Measurements from ENCODE around the gene ZFX.
"Not testable (repeated sequence)": the region's sequence is repeated elsewhere in the genome, so short reads cannot be mapped to it uniquely, and the experiment has no call there.

Gene ZFX

DNA sequence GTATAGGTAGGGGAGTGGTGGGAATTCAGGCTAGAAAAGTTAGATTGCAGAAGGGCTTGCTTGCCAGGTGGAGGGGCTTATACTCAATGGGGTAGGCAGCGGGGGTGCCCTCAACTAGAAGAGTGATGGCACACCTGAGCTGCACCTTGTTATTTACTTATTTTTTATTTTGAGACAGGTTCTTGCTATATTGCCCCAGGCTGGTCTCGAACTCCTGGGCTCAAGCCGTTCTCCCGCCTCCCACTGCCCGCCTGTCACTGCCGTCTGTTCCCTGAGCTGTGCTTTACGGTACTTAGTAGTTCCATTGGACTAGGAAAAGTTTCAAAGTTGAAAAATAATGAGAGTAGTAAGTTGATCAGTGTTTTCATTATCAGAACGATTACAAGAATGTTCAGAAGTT lies 2.0 kb downstream of the ZFX start:
- no peak for DNase-seq (ENCODE audit: low spot score)

DNA sequence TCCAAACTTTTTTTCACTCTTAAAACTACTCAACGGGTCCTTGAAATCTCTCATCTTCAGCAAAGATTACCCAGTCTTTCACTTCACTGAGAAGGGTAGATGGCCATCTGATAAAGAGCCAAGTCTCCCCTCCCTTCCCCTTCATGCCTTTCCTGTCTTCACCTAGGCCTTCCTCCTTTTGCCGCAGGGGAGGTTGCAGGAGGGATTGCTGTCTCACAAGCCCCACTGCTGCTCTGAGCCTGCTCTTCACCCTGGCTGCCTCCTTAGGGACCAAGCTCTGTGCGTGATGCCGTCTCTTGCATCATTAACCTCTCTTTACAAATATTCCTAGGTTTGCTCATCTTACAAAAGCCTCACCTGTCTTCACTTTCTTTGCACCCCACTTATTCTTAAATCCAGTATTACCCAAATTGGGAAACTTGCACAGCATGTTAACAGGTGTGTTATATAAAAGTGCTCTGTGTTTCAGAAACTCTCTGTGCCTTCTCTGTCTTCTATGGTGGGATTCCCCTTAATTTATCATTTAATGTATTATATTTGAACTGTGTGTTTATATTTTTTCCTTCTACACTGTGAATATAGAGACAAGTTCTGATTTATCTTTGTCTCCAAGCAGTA lies 3.8 kb downstream of the ZFX start:
- DNase-seq (ENCODE audit: low spot score), result no peak

DNA sequence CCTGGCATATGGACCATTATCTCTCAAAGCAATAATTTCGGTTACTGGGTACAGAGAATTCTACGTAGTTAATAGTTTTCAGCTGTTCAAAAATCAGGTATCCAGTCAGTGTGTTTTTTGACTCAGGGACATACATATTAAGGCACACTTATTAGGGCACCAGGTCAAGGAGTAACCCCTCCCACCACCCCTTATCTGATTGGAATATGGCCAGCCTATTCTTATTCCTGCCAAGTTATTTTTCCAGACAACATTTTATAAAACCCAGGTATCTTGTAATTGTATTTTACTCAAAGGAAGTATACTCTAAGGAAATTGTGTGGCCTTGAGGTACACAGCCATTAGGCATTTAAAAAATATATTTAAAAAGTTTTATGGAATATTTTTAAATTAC lies 4.3 kb downstream of the ZFX start:
- DNase-seq (ENCODE audit: low spot score), result no peak

DNA sequence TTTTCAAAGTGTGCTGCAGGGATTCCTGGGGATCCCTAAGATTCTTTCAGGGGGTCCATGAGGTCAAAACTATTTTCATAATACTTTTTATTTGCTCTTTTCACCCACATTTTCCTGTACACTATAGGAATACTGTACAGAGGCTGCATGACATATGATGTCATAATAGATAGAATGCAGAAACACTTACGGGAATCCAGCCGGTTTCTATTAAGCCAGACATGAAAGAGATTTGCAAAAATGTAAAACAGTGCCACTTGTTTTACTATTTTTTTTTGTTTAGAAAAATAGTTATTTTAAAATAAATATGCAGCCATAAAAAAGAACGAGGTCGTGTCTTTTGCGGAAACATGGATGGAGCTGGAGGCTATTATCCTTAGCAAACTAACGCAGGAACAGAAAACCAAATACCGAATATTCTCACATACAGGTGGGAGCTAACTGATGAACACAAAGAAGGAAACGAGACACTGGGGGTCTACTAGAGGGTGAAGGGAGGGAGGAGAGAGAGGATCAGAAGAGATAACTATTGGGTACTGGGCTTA lies 5.0 kb downstream of the ZFX start:
- DNase-seq (ENCODE audit: low spot score), result no peak

DNA sequence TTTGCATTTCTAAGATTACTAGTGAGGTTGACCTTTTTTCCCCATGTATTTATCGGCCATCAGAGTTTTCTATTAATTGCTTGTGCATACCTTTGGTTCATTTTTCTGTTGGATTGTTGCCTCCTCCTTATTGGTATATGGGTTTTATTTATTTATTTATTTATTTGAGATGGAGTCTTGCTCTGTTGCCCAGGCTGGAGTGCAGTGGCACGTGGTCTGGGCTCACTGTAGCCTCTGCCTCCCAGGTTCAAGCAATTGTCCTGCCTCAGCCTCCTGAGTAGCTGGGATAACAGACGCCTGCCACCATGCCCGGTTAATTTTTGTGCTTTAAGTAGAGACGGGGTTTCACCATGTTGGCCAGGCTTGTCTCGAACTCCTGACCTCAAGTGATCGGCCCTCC lies 6.2 kb downstream of the ZFX start:
- not testable (repeated sequence) for DNase-seq (ENCODE audit: low spot score)

DNA sequence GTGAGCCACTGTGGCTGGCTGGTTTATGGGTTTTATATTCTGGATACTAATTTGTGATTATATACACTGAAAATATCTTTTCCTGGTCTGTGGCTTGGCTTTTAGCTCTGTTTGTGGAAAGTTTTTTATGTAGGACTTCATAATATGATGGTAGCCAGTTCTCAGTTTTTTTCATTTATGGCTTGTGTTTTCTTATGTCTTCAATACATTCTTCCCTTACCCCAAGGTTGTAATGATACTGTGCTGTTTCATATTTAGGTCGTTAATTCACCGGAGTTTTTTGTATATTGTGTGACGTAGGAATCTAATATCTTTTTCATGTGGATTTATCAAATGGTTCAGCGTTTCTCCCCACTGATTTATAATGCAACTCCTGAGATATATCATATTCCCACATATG lies 6.6 kb downstream of the ZFX start:
- no peak for DNase-seq (ENCODE audit: low spot score)

DNA sequence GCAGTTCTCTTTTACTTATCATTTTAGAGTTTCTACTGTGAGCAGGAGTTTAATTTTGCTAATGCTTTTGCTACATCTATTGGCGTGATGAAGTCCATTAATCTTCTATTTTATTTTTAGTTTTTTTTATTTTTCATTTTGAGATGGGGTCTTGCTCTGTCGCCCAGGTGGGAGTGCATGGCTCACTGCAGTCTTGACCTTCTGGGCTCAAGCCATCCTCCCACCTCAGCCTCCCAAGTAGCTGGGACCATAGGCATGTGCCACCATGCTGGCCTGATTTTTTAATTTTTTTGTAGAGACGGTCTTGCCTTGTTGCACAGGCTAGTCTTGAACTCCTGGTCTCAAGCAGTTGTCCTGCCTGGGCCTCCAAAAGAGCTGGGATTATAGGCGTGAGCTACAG lies 9.4 kb downstream of the ZFX start:
- no peak for DNase-seq (ENCODE audit: low spot score)

DNA sequence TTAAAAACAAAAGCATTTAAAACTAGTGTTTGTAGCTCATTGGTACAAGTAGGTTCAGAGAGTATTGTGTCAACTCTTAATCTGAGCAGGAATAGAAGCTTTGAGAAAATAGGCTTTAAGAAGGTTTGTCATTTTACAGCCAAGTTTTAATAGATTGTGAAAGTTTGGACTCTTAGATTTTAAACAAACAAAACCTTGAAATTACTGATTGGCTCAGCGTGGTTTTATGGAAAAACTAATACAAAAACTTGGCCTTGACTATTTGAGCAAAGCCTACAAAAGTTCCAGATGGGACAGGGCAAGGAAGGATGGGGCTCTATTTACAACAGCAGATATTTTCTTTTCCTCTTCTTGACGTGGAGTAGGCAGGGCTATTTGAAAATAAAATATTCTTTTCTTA lies 16.5 kb downstream of the ZFX start:
- no peak for DNase-seq (ENCODE audit: low spot score)

DNA sequence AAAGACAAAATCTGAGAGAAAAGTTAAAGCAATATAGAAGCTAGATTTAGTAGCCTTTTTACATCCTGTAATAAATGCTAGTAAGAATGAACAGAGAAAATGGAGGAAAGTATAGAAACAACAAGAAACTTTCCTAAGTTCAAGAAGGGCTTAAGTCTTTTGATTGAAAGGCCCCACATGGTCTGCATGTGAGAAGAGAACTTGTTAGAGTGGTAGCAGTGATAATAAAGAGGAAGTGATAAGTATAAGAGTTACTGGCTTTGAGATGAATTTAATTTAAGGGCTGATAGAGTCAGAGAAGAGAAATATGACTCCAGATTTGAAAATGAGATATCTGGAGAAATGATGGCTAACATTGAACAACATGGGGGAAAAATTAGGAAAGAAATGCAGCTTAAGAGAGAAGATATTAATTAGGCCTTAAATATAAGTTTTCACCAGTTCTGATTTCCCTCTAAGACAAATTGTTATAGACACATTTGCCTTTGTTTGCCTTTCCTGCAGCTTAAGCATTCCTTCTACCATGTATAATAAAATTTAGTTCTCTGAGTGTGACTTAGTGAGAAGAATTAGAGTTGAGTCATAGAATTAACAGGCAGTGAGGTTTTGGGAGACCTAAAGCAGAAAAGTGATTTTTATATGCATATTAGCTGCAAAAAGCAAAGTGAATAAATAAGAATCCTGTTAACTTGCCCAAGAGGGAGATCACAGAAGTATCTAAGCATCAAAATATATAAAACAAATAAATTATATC lies 18.4 kb downstream of the ZFX start:
- DNase-seq (ENCODE audit: low spot score), result no peak

DNA sequence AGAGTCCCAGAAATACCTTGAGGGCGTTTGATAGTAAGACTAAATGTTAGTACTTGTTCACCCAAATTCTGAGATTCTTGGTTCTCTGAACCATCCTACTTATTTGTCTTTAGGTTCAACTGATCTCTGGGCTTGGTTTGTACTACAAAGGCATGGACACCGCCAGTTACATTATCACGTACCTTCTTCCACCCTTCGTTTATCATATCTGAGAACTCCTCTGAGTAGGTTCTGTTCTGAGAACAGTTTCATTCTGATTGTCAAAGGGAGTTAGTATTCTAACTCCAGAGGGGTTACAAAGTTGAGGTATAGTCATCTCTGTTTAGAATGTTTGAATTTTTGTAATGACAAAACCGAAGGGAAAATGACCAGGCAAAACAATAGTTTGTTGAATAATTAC lies 19.3 kb downstream of the ZFX start:
- DNase-seq (ENCODE audit: low spot score), result no peak

DNA sequence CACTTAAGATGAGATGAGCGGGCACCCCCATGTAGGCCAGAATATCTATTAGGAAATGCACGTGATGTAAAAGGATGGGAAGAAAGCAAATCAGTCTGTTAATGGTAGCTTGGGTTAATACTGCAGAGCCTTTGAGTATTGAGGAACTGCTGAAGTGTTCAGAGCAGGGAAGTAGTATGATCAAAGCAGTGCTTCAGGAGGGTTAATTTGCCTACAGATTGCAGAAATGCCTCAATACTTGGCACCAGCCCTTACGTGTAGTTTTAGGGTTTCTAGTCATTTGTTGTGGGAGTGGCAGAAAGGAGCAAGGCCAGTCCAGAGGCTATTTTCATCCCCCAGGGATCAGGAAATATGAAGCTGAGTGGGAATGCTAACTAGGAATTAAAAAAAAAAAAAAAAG lies 19.7 kb downstream of the ZFX start:
- no peak for DNase-seq (ENCODE audit: low spot score)

DNA sequence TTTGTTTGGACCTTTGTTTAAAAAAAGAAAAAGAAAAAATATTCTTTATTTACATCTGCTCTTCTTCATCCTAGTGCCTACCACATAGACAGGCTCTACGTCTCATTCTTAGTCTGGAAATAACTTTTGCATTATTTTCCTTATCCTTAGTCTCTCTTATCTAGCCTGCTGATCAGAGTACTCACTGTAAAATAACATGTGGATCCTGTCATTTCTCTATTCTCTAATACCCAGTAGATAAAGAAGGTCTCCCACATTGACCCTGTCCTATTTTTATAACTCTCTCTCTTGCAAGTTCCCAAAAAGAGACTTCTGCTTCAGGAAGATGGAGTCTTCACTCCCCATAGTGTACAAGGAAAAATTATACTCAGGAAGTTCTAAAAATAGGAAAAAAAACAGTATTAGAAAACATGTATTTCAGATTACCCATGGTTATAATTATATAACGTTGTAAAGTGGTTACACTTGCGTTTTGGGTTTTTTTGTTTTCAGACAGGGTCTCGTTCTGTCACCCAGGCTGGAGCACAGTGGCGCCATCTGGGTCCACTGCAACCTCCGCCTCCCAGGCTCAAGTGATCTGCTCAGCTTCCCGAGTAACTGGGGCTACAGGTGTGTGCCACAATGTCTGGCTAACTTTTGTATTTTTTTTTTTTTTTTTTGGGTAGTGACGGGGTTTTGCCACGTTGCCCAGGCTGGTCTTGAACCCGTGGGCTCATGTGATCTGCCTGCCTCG lies 23.8 kb downstream of the ZFX start:
- DNase-seq (ENCODE audit: low spot score), result no peak

DNA sequence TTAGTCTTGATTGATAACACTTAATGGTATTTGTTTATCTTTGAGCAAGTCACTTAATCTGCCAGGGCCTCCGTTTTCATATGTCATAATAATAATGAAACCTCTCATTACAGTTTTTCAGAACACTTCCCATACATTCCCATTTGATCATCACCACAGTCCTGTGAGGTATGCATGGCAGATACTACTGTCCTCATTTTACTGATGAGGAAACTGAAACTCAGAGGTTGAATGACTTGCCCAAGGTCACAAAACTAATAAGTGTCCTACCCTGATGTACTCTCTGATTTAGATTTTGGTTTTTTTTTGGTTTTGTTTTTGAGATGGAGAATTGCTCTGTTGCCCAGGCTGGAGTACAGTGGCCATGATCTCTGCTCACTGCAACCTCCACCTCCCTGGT lies 25.7 kb downstream of the ZFX start:
- no peak for DNase-seq (ENCODE audit: low spot score)

DNA sequence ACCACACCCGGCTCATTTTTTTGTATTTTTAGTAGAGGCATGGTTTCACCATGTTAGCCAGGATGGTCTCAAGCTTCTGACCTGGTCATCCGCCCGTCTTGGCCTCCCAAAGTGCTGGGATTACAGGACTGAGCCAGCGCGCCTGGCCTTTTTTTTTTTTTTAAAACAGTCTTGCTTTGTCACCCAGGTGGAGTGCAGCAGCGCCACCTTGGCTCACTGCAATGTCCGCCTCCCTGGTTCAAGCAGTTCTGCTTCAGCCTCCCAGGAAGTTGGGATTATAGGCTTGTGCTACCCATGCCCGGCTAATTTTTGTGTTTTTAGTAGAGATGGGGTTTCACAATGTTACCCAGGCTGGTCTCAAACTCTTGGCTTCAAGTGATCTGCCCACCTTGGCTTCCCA lies 28.9 kb downstream of the ZFX start:
- no peak for DNase-seq (ENCODE audit: low spot score)

DNA sequence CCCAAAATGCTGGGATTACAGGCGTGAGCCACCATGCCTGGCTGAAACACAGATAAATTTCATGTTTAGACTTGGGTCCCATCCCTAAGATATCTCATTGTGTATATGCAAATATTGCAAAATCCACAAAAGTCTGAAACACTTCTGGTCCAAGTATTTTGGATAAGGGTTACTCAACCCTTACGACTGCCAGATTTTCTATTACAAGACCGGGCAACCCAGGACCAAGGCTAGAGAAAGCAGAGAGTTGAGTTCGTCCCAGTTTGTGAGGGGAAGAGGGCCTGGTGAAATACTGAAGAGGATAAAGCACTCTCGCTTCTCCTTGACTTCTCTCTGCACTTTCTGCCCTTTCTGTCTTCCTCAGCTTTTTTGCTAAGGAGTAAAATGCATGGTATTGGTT lies 34.5 kb downstream of the ZFX start:
- DNase-seq (ENCODE audit: low spot score), result no peak

DNA sequence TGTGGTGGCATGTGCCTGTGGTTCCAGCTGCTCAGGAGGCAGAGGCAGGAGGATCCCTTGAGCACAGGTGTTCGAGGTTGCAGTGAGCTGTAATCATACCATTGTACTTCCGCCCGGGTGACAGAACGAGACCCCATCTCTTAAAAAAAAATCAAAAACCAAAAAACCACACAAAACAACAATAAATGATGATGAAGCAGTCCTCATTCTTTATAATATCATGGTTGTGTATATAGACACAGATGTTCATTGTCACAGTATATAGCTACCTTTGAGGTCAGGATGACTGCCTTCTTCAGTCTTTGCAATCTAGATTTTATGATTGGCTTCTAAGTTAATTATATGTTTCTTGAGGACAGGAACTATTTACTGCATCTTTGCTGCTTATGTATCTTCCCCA lies 37.0 kb downstream of the ZFX start:
- no peak for DNase-seq (ENCODE audit: low spot score)

DNA sequence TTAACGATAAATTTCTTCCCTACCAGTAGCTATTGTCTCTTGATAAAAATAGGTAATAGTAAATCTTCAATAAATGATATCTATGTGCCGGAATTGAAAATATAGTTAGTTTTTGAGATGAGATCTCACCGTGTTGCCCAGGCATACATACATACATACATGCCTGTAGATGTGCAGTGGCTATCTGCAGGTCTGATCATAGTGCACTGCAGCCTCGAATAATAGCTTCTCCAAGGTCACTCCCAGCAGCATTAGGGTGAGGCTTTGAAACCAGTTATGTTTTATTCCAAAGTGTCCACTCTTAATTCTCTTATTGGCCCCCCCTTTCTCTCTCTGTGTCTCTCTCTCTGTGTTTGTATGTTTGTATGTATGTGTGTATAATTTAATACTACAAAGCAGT lies 37.5 kb downstream of the ZFX start:
- DNase-seq (ENCODE audit: low spot score), result no peak

DNA sequence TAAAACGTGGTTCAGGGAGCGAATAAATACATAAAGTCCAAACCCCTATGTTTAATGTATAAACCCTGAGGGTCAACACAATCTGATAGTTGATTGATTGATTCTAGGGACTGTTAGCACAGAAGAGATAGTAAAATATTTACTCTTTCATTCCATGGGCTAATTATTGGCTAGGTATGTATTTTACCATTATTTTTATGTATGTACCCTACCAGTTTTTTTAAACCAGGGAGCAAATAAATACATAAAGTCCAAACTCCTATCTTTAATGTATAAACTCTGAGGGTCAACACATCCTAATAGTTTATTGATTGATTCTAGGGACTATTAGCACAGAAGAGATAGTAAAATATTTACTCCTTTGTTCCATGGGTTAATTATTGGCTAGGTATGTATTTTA lies 40.0 kb downstream of the ZFX start:
- DNase-seq (ENCODE audit: low spot score), result no peak

DNA sequence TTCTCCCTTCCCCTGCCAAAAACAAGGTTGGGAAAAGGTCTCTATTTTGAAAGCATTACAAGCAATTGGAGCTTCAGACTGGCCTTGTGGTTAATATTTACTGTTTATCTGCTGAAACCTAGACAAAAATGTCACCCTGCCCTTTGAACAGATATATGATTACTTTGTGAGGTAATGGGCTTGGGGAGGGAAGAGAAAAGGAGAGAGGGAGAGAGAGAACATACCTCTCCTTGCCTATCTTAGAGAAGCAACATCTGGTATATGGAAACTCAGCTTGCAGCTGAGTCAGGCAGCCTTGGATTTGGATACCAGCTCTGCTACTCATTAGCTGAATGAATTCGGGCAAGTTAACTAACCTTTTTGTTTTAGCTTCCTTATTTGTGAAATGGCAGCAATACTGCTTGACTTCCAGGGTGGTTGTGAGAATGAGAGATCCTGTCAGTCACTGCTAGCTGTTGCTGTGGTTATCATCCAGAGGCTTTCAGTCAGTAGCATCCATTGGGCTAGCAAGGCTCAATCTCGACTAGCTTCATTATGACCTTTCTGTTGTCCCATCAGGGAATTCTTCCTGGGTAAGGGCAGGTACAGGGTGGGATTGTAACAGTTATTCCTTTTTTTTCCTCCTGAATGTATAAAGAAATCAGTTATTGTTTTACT lies 41.1 kb downstream of the ZFX start:
- DNase-seq (ENCODE audit: low spot score), result no peak

DNA sequence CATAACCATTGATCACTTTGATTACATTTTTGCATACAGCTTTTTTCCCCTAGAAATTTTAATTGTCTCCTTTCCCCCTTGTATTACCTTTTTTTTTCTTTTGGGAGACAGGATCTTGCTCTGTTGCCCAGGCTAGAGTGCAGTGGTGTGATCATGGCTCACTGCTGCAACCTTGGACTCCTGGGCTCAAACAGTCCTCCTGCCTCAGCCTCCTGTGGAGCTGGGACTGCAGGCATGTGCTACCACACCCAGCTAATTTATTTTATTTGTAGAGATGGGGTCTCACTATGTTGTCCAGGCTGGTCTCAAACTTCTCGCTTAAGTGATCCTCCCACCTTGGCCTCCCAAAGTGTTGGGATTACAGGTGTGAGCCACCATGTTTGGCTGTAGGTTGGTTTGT lies 47.0 kb downstream of the ZFX start:
- no peak for DNase-seq (ENCODE audit: low spot score)

DNA sequence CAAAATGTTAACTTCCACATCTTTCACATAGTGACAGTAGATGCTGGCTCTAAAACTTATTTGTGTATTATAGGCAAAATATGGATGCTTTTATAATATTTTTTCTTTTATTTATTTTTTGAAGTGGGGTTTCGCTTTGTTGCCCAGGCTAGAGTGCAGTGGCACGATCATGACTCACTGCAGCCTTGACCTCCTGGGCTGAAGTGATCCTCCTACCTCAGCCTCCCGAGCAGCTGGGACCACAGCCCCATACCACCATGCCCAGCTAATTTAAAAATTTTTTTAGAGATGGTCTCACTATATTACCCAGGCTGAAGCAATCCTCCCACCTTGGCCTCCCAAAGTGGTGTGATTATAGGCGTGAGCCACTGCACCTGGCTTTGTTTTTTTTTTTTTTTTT lies 48.6 kb downstream of the ZFX start:
- DNase-seq (ENCODE audit: low spot score), result no peak

DNA sequence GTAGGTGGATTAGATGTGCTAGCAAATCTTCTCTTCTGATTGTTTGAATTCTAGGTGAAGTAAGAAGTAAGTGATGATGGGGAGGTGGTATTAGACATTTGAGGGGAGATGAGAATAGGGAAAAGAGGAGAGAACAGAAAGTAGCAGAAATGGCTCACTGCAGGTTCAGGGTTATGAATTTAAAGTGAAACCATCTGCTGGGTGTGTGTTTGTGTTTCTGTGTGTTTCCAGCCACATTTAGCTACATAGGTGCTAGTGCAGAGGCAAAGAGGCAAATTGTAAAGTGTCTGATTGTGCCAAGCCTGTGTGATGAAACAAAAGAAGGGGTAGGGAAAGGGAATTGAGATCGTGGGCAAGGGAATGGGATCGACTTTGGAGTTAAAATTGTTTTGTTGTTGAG lies 50.6 kb downstream of the ZFX start:
- no peak for DNase-seq (ENCODE audit: low spot score)

DNA sequence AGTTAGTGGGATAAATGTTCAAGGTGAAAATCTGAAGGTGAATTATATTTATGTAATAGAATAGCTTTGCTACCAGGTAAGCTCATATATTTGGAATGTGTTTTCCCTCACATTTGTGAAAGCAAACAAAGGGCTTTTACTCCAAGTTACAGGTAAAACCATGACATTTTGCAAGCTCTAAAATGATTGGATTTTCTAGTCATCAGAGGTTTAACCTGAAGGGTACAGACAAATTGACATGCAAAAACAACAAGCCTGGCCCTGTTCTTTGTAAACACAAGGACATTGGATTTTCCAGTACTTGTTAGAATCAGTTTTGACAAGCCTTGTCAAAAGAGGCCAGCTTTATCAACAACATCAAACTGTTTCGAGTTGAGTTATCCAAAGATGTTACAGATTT lies 51.7 kb downstream of the ZFX start:
- no peak for DNase-seq (ENCODE audit: low spot score)

Data from iPS-NIHi11 (cell line).